HG03571 (cell line): Measurements from ENCODE around the gene SIRPA.

Experiments
- ATAC-seq: cut with Tn5 transposase; IDR thresholded peaks from one replicate; pipeline ENCODE4 v1.9.1; 2021; ENCODE audit not compliant: unreplicated experiment

SIRPA gene

DNA sequence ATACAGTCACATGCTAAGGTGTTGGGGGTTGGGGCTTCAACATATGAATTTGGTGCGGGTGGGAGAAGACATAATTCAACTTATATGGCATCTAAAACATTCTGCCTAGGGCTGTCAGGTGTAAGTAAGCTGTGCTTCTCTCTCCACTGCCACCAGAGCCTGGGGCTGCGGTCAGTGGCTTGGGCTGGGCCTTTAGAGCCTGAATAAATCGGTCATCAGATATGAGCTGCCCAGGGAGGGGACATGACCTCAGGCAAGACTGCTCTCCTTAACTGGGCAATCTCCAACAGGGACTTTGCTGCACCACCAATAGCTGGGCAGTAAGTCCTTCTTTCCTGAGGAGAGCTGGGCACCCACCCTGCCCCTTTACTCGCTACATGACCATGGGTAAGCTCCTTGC is 24.9 kb upstream of the SIRPA start:
- no peak for ATAC-seq

DNA sequence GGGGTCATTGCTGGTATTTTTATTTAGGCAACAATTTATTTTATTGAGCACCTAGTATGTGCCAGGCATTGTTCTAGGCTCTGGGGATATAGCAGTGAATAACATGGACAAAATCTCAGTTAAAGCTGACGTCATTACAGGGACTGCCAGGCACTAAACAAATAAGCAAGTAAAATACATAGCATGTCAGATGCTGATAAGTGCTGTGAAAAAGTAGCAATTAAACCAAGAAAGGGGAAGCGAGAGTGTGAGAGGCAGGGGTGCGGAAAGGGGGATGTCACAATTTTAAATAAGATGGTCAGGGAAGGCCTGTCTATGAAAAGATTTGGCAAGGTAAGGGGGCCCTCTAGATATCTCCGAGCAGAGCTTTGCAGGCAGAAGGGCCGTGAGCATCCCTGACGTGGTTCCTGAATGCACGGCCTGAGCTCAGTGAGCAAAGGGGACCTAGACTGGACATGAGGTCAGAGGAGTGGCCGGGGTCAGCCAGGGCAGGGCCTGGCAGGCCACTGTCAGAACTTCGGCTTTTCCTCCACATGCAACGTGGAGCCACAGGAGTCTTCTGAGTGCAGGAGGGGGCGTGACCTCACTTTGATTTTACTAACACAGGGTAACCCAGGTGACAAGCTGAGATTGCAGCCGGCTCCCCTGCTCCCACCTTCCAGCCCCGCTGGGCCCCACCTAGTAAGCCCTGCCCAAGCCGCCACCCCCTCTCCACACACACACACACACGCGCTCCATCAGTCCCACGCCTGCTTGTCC is 24.2 kb upstream of the SIRPA start:
- ATAC-seq = peak; percentile 60

DNA sequence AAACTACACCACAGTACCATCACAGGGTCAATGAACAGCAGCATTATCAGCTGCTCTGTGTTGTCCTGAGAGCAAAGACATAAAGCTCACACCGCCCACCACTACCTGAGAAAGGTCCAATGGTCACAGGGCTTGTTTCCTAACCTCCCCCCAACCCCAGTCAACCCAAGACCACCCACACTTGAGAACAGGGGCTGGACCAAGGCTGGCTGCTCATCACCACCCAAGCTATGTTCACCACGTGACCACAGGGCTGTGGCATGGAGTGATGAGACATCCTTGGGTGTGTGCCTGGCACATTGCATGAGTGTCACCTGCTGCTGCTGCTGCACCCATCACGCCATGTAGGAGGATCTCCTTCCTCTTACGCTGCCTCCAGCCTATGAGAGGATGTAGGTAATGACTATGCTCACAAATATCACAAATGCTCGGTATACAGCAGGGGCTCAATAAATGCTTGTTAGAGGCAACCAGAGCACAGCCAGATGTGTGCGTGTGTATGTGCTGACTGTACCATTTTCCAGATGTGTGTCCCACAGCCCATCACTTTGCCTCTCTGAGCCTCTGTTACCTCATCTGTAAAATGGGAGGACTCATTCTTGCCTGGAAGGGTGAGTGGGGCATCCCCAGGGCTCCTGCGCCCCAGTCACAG is 23.3 kb upstream of the SIRPA start:
- no peak for ATAC-seq

DNA sequence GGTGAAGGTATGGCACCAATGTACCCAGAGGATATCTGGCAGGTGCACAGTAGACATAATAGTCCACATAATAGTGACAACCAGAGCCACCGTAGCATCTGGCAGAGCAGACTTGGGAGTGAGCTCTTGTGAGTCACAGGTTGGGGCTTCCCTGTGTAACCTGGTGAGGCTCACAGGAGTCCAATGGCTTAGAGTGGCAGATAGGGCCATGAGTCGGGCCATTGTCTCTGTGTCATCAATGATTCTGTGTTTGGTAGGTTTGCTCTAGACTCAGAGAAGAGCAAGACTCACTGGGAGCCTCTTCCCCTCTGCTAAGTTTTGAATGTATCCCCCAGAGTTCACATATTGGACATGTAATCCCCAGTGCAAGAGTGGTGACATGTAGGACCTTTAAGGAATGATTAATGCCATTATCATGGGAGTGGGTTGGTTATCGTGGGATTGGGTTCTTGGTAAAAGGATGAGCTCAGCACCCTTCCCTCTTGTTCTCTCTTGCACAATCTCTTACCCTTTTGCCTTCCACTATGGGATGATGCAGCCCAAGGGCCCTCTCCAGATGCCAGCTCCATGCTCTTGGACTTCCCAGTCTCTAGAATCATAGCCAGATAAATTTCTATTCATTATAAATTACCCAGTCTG is 22.6 kb upstream of the SIRPA start:
- no peak for ATAC-seq

DNA sequence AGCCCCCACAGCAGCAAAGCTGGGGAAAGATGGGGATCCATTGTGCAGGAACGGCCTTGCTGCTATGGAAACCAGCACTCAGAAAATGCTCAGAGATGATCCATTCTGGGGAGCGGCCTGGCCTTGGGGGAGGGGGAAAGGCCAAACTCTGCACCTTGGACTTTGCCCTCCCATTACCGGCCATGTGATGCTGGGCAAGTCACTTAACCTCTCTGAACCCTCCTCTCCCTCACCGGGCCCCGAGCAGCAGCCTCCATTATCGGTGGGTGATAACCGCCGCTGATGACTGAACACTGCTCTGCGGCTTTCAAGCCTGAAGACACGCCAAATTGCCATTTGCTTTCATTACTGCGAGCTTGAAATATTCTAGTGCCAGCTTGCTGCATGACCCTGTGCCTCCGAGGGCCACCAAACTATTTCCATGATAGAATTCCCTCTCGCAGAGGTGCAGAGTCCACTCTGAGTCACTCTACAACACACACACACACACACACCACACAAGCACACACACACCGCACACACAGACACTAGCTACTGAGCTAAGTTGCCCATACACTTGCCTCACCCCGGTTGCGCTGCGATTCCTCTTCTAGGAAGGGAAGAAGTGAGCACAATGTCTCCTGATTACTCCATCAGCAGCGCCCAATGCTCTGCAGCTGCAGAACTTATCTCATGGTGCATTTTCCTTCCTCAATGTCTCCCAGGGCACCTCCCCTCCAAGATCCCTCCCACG is 20.6 kb upstream of the SIRPA start:
- no peak for ATAC-seq

DNA sequence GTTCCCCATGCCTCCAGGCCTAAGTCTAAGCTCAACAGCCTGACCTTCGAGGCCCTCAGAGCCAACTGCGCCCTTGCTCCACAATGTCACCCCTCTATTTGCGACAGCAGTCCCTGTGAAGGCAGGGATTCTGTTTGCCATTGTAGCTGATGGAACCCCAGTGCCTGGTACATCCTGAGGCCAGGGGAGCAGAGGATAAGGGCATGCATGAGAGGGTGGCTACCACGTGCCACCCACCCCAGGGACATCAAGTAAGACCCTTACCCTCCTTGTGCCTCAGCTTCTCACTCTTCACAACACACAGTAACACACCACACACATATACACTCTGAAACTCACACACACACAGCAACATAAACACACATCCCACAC is 20.0 kb upstream of the SIRPA start:
- ATAC-seq = no peak

DNA sequence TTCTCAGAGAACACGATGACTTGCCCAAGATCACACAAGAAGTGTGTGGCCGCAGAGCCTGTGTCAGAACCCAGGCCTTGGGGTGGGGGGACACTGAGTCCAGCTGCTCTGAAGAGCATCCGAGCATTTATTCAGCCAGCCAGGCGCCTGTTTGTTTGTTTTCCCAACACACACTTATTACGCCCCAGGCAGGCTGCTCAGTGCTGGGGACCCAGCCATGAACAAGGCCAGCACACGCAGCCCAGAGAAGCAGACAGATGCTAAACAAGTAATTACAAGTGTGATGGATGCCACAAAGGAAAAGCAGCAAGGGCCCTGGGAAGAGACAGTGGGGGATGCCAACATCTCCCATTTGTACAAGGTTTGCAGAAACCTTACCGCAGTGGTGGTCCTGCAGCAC is 19.4 kb upstream of the SIRPA start:
- ATAC-seq = no peak

DNA sequence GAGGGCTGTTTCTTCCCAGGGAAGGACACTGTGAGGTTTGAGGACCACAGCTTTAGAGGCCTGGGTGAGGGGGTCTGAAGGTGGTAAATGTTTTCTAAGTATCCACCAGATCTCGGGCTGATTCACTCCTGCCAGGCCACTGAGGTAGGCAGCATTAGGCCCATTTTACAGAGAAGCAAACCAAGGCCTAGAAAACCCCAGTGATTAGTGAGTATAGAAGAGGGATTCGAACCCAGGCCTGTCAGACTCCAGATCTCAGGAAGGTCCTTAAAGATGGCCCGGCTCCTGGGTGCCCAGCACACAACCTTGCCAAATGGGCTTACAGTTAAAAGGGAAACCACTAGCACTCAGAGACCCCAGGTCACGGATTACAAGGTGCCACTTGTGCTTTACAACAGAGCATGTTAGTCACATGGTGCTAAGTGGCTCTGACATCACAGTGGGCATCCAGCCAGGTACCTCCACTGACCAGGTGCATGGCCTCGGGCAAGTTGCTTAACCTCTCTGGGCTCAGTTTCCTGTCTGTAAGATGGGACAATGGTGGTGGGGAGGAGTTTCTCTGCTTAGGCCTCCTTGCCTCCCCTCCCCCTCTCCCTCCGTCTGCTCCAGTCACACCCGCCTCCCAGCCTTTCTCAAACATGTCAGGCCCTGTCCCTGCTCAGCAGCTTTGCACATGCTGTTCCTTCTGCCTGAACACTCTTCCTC is 18.8 kb upstream of the SIRPA start:
- ATAC-seq = no peak

DNA sequence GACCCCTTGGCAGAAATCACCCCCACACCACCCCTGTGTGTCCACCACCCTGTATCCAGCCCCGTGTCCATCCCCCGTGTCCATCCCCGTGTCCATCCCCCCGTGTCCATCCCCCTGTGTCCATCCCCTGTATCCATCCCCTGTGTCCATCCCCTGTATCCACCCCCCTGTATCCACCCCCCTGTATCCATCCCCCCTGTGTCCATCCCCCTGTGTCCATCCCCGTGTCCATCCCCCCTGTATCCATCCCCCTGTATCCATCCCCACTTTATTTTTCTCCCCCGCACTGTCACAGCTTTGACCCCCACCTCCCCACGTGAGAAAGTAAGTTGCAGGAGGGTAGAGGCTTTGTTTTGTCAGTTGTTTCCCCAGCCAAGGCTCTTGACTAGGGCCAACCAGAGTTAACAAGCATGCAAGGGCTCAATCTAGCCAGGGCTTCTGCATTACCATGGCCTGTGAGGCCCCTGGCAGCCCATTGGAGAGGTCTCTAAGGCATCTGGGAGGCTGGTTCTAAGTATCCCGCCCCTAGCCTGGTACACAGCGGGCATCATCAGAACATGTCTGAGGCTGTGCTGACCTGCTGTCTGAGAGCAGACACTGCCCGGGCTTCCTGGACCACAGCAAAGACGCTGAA is 18.1 kb upstream of the SIRPA start:
- ATAC-seq = no peak

DNA sequence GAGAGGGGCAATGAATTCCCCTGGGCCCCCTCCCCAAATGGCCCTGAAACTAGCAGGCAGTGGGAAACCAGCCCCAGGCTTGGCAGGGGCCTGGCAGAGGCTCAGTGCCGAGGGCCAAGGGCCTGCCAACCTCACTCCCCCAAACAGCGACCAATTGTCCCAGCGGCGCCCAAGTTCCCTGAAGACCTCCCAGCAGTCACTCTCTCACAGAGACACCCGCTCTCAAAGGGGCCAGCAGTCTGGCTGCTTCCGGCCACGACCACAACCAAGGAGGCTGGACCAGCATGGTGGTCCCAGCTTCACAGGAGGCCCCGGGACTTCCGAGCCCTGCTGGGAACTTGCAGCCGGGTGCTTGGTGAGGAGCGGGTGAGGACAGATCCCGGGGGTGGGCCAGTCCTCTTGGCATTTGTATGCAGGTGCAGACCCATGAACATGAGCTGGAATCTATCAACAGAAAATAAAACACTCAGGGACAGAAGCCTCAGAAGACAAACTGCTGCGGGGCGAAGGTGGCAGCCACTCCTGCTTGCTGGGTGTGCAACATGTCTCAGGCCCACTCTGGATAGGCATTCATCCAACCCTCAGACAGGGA is 17.5 kb upstream of the SIRPA start:
- no peak for ATAC-seq

DNA sequence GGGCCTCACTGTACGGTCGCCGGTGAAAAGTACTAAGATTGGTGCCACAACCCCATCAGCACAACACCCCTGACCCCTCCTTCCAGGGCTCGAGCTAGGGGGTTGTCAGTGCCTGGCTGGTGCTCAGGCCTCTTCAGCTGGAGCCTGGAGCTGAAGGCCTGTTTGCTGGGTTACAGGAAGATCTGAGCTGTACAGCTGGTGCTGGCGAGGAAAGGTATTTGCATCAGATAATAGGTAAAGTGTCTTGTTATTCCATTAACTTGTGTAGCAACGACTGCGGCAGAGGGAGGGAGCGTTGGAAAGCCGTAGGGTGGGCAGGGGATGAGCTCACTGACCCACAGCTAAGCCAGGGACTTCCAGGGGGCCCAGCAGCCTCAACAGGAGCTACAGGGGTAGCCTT is 15.8 kb upstream of the SIRPA start:
- no peak for ATAC-seq

DNA sequence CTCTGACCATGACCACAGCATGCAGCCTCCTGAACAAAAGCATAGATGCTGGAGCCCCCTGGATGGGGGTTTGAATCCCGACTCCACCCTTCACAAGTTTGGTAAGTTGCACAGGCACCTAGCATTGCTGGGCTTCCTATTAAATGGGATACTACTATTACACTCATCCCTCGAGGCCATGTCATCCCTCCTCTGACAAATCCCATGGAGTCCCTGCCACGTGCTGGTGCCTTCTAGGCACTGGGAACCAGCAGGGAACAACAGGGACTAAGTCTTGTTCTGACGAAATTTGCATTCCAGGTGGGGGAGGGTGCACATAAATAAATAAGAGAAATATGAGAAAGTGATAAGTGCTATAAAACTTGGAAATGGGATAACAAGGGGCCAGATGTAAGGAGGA is 15.3 kb upstream of the SIRPA start:
- ATAC-seq = no peak

DNA sequence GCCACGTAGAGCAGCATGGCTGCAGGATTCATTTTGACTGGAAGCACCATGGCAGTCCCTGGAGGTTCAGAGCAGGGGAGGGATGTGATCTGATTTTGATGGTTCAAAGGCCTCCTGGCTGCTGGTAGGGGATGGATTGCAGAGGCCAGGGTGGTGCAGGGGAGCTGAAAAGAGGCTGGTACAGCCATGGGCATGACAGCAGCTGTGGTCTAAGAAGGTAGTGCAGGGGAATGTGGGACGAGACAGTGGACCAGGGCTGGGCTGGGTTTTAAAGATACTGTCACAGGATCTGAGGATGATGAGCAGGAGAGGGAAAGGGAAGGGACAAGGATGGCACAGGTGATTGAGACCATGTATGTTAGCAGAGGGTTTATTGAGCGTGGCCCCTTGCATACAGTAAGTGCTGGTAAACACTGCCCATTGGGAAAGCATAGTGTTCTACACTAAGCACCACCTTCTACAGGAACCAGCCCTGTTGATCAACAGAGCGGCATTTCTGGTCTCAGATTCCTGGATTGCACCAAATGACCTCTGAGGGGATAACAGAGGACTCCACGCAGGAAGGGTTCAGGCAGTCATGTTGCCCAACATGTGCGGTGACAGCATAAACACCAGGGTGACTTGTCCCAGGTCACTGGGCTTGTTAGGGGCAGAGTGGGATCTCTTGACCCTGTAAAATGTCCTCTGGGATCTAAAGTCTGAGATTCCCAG is 14.5 kb upstream of the SIRPA start:
- no peak for ATAC-seq

DNA sequence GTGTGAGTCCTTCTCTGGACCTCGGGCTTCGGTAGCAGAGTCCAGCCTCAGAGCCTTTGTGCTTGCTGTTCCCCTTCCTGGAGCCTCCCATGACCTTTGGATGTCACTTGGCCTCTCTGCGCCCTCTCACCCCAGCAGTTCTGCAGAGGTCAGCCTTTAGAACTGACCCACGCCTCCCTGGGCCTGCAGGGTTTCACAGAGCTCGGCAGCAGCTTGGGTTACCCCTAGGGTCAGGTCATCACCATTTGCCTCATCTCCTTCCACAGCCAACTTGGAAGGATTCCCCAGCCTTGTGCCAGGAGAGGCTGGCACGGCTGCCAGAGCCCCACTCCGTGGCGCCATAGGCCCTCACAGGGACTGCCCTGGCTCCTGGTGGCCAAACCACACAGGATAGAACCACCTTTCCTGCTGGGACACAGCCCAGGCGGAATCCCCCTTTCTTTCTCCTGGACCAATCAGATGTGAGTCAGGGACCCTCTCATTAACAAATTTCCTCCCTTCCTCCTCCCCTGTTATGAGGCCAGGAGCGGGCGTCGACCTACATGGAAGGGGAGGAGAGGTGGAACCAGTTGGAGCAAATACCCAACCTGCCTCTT is 13.9 kb upstream of the SIRPA start:
- no peak for ATAC-seq

DNA sequence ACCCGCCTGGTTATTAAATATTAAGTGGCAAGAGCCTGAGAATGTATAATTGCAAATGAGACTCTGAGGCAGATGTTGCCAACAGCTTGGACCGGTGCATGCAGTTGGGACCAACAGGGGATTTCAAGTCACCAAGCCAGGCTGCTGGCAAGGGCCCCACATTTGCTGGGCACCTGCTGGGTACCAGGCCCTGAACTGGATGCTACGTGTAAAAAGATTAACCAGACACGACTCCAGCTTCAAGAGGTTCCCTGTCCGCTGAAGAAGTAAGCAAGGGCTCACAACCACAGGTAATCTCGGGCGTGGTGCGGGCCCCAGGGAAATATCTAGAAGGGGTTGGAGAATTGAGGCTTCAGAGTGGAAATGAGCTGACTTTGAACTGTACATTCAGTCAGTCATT is 13.2 kb upstream of the SIRPA start:
- ATAC-seq = no peak

DNA sequence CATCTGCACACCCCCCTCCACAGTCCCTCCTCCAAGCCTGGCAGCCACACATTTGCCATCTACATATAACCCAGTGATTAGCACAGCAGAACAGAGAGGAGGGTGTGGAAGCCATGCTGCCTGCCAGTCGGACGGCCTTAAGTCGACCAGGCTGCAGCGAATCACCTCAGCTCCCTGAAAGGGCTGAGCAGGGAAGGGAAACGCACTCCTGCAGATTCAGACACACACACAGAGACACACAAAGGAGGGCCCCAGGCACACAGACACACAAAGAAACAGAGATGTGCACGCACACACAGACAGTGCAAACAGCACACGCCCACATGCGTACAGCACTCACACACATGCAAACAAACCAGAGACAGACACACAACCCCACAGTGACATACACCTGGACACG is 11.2 kb upstream of the SIRPA start:
- no peak for ATAC-seq

DNA sequence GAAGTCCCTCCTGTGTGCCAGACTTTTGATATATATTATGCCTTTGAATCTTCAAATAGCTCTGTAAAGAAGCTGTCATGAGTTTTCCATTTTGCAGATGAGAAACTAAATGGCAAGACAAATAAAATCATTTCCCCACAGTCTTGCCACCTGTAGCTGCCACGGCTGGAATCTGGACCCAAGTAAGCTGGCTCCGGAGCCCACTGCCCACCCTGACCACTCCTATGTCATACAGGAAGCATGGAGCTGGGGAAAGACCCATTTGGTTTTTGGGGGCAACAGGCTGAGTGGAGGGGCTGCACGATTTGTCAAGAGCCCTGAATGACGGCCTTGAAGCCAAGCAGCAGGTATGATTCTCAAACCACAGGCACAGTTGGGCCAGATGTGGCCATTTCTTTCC is 10.0 kb upstream of the SIRPA start:
- ATAC-seq = no peak

DNA sequence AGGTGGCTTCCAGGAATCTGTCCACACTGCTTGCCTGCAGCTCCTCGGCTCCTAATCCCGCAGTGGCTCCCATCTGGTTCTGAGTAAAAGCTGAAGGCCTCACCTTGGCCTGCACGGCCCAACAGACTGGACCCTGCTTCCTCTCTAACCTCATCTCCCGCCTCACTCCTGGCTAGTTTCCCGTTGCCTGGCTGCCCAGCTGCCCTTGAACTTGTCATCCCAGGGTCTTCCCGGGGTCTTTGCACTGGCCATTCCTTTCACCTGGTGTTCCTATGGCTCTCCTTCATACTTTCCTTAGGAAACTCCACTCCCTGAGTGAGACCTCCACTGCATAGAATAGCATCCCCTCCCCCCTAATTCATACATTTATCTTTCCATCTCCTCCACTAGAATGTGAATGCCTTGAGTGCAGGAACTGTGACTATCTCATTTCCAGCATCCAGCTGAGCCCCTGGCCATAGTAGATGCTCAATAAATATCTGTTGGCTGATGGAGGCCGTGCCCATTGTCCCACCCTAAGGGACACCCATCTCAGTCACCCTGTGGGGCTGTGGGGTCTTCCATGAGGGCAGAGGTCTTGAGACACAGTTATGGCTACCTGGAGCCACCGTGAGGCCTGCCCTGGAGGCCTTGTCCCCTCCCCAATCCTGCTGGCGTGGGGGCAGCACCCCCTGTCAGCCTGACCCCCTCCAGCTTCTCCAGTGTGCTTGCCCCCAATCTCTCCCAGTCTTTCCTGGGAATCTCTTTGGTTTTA is 9.1 kb upstream of the SIRPA start:
- ATAC-seq = no peak

DNA sequence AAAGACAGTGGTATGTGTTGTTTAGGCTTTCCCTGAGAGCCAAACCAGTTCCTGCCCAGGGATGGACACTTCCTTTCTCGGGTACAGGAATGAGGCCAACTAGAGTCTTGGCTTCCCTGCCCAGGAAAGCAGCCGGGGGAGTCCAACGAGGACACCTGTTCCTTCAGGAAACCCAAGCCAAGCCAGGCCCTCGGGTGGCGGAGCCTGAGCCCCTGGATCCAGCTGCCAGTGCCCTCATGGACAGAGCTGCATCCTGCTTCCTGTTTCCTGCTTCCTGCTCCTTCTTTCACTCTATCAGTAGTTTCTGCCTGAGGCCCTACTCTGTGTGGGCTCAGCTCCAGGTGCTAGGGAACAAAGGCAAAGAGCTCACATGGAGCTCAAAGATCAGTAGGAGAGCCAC is 7.9 kb upstream of the SIRPA start:
- no peak for ATAC-seq
